Left ventricle myocardium inferior (tissue), 1 donor: ENCODE measurements around the gene MYOM3. TPM values are rescaled to one million over a fixed set of nuclear protein-coding genes. Genes with fewer than 3 reads are reported as not detected.

ENCODE experiments used
- DNase-seq: peaks from one replicate; pipeline ENCODE4 v3.0.0-alpha.2; 2020
- H3K27ac ChIP-seq: fragments of 200-600 bp; replicated peaks from 2 replicates; pipeline ENCODE4 v1.8.0; 2021
- H3K27me3 ChIP-seq: fragments of 200-600 bp; 2 replicates; pipeline ENCODE4 v1.8.0; 2021; ENCODE audit warnings: low read depth
- H3K36me3 ChIP-seq: fragments of 200-600 bp; 2 replicates; pipeline ENCODE4 v1.8.0; 2021
- H3K4me1 ChIP-seq: fragments of 200-600 bp; 2 replicates; pipeline ENCODE4 v1.8.0; 2021
- H3K4me3 ChIP-seq: fragments of 200-600 bp; 2 replicates; pipeline ENCODE4 v1.8.0; 2021; ENCODE audit warnings: mild to moderate bottlenecking, moderate library complexity
- H3K9me3 ChIP-seq: fragments of 200-600 bp; replicated peaks from 2 replicates; pipeline ENCODE4 v1.8.0; 2021
- CTCF ChIP-seq: fragments of 200-600 bp; IDR thresholded peaks from 2 replicates; pipeline ENCODE4 v1.8.0; 2021; ENCODE audit warnings: antibody characterized with exemption, mild to moderate bottlenecking, borderline replicate concordance
- intact Hi-C: fragments of 100-400 bp; cut with micrococcal nuclease; formaldehyde crosslinking; loops from one replicate; pipeline ENCODE4 v1.11.0; 2022
- total RNA-seq: library from RNA; stranded (reverse); fragmentation: NEBNext Ultra II Directional; extraction: Animal tissue kit (Norgen Biotek cat#: 25700); gene quantifications from one replicate; pipeline ENCODE4 v1.2.1, GENCODE V29; 2021
- donor health status: DM: no; HTN: yes; CAD: no; lungs with severe emphysema.

MYOM3 gene
- total RNA-seq, 1 donor from 2014 or later: 440 TPM

- intact Hi-C loops: no loop called here
- no peak for DNase-seq
- Histone ChIP-seq H3K9me3 (no peaks in the 10 kb centered on the region), H3K27me3 (peaks cover 55% of the 10 kb centered on the region), H3K4me3 (no peak overlapping the region), H3K36me3 (no peaks in the 10 kb centered on the region), H3K27ac (no peak overlapping the region), H3K4me1 (peaks cover 25% of the 10 kb centered on the region)
- no peak for TF ChIP-seq CTCF
These were observed 5.9 kb upstream of the MYOM3 start for GRCh38 chr1:24117722-24118409.

- no peak for TF ChIP-seq CTCF
- Histone ChIP-seq H3K36me3 (no peaks in the 10 kb centered on the region), H3K27me3 (peaks cover 55% of the 10 kb centered on the region), H3K4me1 (peaks cover 33% of the 10 kb centered on the region), H3K27ac (no peak overlapping the region), H3K4me3 (no peak overlapping the region), H3K9me3 (no peaks in the 10 kb centered on the region)
- DNase-seq: no peak
- intact Hi-C loops: no loop called here
These were observed 5.2 kb upstream of the MYOM3 start for GRCh38 chr1:24117132-24117531.

- TF ChIP-seq CTCF: no peak
- Histone ChIP-seq H3K27ac (no peak overlapping the region), H3K4me3 (no peak overlapping the region), H3K9me3 (no peaks in the 10 kb centered on the region), H3K4me1 (peaks cover 30% of the 10 kb centered on the region), H3K36me3 (no peaks in the 10 kb centered on the region), H3K27me3 (peaks cover 55% of the 10 kb centered on the region)
- intact Hi-C loops: no loop called here
- DNase-seq: no peak
These were observed 2.8 kb upstream of the MYOM3 start for GRCh38 chr1:24114753-24115152.

- Histone ChIP-seq H3K9me3 (no peaks in the 10 kb centered on the region), H3K27ac (no peak overlapping the region), H3K4me3 (no peak overlapping the region), H3K4me1 (peaks cover 31% of the 10 kb centered on the region), H3K27me3 (peaks cover 53% of the 10 kb centered on the region), H3K36me3 (no peaks in the 10 kb centered on the region)
- TF ChIP-seq CTCF: no peak
- intact Hi-C loops: no loop called here
- DNase-seq: no peak
These were observed 1.7 kb upstream of the MYOM3 start for GRCh38 chr1:24113641-24114033.

GRCh38 chr1:24111262-24111995, 506 bp downstream of the MYOM3 start:
- peaks cover 32% of the 10 kb centered on the region for H3K27me3 ChIP-seq
- peaks cover 53% of the 10 kb centered on the region for H3K4me1 ChIP-seq
- peak overlapping the region; percentile 72 for H3K4me3 ChIP-seq
- H3K36me3 ChIP-seq: peaks cover 18% of the 10 kb centered on the region
- H3K9me3 ChIP-seq: no peaks in the 10 kb centered on the region
- H3K27ac ChIP-seq: peak overlapping the region; percentile 96
- peak; percentile 43 for DNase-seq
- intact Hi-C loops: no loop called here
- TF ChIP-seq CTCF: no peak
